HG02870 (cell line): Measurements from ENCODE around the gene GLDC.
A peak's percentile ranks its signal among the peaks of the same experiment; 100 is the strongest.

Source experiments
- ATAC-seq: cut with Tn5 transposase; IDR thresholded peaks from one replicate; pipeline ENCODE4 v1.9.1; 2021; ENCODE audit warnings: mild to moderate bottlenecking, moderate library complexity; ENCODE audit not compliant: unreplicated experiment

GLDC gene

GRCh38 chr9:6665628-6666027 lies 20.1 kb upstream of the GLDC start:
- ATAC-seq, result no peak

- no peak for ATAC-seq
Measured at GRCh38 chr9:6664204-6664680, 18.7 kb upstream of the GLDC start.

DNA sequence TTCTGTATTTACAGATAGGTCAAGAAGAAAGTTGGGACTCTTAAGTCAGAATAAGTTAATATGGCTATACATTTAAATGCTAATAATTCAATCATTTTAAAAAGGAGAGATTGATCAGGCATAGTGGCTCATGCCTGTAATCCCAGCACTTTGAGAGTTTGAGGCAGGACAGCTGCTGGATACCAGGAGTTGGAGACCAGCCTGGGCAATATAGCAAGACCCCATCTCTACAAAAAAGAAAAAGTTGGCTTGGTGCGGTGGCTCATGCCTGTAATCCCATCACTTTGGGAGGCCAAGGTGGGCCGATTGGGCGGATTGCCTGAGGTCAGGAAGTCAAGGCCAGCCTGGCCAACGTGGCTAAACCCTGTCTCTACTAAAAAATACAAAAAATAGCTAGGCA lies 15.0 kb upstream of the GLDC start:
- no peak for ATAC-seq

DNA sequence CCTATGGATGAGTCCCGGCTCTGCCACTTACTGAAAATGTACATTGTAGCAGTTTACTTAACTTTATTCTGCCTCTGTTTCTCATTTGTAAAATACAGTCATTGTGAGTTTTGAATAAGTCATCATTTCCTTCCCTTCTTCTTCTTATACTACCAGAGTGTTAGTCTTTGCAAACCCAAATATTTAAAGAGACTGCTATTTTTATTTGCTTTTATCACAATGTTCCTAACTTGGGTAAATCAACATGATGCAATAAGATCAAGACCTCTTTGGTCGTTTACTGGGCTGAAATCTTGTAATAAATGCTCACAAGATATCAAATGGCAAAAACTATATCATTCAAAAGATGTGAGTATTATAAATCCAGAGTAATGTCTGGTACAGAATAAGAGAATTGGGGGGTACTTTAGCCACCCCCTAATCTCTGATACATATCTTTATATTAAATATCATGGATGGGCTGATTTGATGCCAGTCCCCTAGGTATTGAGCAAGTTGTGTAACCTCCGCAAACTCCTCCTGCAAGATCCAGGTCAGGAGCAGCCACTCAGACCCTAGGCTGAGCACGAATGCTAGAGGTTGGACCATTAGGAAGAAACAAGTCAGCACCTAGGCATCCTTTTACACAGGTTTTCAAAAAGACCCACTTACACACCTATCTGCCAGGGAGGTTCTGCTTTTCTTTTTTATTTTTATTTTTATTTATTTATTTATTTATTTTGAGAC lies 13.3 kb upstream of the GLDC start:
- no peak for ATAC-seq

DNA sequence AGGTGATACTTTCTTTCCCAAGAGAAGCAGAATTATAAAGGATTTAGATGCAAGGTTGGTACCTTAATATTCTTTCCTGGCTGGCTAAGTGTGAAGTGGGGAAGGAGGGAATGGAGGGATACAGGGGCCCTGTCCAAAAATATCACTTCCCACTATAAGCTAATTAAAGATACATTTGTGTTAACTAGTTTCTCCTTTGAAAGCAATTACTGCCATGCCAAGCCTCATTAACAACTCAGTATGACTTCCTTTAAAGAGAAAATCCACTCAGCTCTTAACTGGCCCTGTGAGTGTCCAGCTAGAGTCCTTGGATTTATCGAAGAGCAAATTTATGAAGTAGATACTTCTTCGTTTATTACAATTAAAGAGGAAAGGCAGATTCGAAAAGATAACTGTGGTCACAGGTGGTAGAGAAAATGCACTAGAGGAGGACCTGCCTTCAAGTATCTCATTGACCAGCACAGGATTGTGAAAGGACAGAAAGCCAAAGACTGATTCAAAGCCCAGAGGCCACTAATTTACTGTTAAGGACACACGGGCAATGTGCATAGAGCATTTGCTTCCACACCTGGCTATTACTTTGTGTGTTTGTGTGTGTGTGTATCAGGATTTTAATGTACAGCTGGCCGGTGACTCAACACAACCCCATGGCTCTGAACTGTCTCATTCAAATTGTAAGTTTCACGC lies 11.2 kb upstream of the GLDC start:
- no peak for ATAC-seq

GRCh38 chr9:6655036-6655435 lies 9.5 kb upstream of the GLDC start:
- ATAC-seq, result peak; percentile 82

- peak; percentile 27 for ATAC-seq
Measured at GRCh38 chr9:6646293-6646636, 736 bp upstream of the GLDC start.

DNA sequence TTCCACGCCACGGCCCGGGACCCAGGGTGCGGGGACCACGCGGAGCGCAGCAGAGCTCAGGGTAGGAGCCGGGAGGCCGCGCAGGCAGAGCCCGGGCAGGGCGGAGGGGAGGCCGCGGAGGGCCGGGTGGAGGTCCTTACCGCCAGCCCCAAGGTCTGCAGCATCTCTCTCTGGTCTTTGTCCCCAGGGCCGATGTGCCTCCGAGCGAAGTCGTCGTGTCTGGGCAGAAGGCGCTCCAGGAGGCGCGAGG lies 499 bp downstream of the GLDC start:
- peak; percentile 40 for ATAC-seq

- no peak for ATAC-seq
Measured at GRCh38 chr9:6644346-6645104, 1.0 kb downstream of the GLDC start.

DNA sequence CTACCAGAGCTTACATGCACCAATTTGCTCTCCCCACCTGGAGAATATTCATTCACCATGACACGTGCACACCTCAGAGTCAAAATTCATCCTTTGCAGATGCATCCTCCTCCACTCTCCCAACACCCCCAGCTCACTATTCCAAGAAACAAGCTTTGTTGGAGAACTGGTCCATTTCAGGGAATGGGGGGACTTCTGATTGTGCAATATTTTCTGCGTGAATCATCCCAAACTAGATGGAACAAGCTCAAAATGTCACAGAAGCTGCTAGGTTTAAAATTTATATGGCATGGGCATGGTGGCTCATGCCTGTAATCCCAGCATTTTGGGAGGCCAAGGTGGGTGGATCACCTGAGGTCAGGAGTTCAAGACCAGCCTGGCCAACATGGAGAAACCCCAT lies 3.6 kb downstream of the GLDC start:
- no peak for ATAC-seq

- no peak for ATAC-seq
Measured at GRCh38 chr9:6641561-6641960, 4.0 kb downstream of the GLDC start.

GRCh38 chr9:6641056-6641455 lies 4.5 kb downstream of the GLDC start:
- ATAC-seq, result no peak

- no peak for ATAC-seq
Measured at GRCh38 chr9:6640268-6641051, 5.1 kb downstream of the GLDC start.

- ATAC-seq, result no peak
Measured at GRCh38 chr9:6639622-6640021, 5.9 kb downstream of the GLDC start.

DNA sequence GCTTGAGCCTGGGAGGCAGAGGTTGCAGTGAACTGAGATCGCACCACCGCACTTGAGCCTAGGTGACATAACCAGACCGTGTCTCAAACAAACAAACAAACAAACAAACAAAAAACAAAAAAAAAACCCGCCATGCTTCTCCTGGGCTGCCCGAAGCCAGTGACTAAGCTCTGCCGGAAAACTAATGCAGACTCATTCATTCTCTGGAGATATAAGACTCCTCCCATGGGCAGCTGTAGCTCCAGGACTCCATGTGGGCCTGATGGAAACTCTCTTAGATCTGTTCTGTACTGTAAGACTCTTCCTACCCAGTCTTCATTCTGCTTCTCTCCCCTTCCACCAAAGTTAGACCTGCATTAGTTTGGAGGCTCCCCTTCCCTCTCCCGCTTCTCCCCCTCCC lies 11.1 kb downstream of the GLDC start:
- no peak for ATAC-seq

DNA sequence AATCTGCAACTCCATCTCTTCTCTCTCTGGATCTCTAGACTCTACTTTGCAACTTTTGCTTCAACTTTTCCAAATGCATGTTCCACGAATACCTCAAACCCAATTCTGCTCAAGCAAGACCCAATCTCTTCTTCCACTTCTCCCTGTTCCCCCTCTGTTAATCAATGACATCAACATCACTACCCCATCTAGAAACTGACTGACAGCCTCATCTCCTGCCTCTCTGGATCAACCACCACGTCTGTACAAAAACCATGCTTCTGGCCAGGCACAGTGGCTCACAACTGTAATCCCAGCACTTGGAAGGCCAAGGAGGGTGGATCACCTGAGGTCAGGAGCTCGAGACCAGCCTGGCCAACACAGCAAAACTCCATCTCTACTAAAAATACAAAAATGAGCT lies 12.2 kb downstream of the GLDC start:
- ATAC-seq, result no peak

DNA sequence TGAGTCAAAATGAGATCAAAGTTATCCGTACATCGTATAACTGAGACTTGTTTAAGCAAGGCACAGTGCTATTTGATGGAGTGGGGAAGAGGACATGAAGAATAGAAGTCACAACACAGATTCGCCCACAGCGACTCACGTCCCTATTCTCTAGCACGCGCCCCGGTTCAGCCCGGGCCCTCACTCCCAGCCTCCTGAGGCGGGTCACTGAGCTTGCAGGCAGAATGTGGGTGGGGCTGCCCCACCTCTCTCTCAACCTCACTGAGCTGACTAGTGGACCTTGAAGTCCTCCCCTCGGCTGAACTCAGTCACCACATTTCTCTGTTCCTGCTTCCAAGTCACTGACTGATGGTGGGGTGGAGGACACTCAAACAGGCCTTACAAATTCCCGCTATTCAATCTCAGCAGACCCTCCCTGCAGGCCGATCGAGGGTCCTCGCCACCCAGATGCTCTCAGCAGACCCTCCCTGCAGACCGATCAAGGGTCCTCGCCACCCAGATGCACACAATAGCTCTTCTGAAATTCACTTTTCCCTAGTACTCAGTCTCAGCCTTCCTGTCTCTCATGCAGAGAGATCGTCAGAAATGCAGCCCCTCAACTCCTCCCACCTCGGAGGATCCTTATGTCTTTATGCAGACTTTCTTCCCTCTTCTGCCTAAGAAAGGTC lies 12.9 kb downstream of the GLDC start:
- ATAC-seq, result peak; percentile 88

DNA sequence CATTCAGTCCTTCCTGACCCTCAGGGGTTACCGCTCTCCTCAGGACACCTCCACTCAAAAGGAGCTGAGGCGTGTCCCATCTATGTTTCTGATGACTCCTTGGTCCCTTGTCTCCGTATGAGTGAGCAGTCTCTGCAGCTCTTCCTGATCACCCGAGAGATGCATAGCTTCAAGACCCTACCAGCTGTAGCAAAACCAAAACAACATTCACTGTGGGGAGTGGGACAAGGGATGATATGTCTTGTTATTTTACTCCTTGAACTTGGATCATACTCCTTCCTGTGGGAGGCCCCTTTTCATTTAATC lies 14.4 kb downstream of the GLDC start:
- ATAC-seq, result peak; percentile 39

DNA sequence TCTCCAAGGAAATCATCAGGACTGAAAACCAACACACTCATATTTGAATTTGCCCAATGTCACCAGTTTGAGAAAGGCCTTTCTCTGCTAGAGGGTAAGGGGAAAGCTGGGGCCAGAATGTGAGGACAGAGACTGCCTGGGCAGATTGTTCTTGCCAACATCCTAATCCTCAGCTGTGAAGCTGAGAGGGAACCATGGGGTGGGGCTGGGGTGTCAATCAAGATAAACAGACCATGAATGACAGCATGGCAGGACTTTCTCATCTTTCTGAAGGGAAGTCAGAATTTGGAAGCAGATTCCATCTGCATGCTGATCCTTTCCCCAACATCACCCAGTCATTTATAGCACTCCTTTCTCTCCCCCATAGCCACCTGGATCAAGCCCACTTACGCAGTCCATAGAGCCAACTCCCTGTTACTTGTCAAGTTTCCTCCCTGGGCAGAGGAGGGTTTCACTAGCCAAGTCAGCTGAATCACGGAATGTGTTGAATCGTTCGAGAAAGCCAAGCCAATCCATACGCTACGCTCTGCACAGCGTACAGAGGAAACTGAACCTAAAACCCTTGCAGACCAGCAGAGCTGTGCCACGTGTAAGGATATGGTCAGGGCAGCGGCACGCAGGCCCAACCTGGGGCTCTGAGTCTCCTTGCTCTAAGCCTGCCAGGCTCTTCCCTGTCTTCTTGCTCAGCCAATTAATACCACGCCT lies 14.9 kb downstream of the GLDC start:
- peak; percentile 66 for ATAC-seq

GRCh38 chr9:6628704-6629103 lies 16.8 kb downstream of the GLDC start:
- ATAC-seq, result no peak
